COLO668 (cell line): Measurements from ENCODE around the gene CACNA1C.

ENCODE experiments used
- DNase-seq: peaks from one replicate; lab custom pipeline; 2025; ENCODE audit not compliant: unreplicated experiment; lab: John Stamatoyannopoulos, UW

The CACNA1C gene

GRCh38 chr12:2034633-2035430 is 18.0 kb upstream of the CACNA1C start:
- peak; percentile 98 for DNase-seq

- DNase-seq = peak; percentile 49
These were observed 17.2 kb upstream of the CACNA1C start for GRCh38 chr12:2035431-2036055.

DNA sequence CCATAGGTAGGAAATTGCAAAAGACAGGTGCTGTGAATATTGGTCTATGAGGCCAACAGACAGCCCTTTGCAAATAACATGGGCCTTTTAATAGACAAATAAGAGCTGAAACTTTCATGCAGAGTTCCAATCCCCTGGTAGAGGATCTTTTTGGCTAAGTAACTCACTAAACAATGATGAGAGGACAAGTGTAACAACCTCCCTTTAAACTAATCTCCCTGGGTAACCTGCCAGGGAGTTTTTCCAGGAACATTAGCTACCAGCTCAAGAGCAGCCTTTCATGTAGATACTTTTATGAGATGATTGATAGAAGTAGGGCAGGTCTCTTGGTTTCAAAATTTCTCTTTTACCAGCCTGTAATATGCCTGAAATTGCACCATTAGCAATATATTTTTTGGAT is 13.8 kb upstream of the CACNA1C start:
- DNase-seq = no peak

- no peak for DNase-seq
These were observed 9.7 kb upstream of the CACNA1C start for GRCh38 chr12:2043054-2043453.

- DNase-seq = no peak
These were observed 8.6 kb upstream of the CACNA1C start for GRCh38 chr12:2044165-2044564.

- no peak for DNase-seq
These were observed 5.8 kb upstream of the CACNA1C start for GRCh38 chr12:2046957-2047356.

DNA sequence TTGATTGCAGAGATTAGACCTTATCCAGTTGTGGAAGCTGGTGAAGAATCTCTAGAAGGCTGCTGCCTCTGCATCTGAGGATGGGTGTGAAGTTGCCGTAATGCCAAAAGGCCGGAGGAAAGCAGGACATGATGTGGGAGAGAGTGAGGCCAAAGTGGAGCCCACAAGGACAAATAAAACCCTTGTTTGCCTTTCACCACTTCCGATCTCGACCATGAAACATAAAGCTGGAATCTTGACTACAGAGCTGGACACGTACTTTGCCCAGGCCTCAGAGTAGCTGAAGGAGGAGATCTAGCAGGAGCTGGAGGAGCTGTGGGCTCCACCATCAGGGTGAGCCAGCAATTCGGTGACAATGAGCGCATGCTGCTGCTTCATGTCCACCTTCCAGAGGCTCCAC is 5.0 kb upstream of the CACNA1C start:
- DNase-seq = no peak

DNA sequence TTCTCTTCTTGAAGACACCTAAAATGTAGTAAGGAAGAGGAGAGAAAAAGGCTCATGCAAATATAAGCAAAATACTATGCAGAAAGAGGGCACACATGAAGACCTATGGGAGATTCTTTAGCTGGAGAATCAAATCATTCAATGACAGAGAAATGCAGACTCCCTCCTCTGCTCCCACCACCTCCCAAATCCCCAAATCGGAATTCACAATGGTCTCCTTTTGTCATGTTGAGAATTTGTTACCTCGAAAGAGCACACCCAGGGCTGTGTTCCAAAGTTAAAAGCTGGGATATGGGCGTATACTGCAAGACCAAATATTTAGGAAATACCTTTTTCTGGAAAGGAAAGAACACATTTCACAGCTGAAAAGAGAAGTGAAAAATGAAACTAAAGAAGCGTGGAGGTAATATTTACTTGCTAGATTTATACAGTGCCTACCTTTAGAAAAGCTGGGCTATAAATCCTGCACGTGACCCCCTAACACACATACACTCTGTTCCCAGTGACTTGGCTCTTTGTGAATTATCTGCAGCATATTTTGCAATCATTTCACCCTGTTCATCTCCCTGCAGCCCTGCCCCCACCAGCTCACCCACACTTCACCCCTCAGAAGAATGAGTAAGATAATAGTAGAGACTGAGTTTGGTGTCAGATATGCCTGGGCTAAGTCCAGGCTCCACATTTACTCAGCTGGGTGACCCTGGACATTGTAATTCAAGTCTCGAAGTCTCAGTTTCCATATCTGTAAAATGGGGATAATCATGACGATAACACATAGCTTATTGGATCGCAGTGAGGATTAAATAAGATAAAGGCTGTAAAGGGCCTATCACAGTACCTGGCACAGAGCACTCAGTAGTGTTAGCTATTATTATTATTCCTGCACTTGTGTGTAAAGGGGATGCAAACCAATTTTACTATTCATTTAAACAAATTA is 2.9 kb upstream of the CACNA1C start:
- no peak for DNase-seq

DNA sequence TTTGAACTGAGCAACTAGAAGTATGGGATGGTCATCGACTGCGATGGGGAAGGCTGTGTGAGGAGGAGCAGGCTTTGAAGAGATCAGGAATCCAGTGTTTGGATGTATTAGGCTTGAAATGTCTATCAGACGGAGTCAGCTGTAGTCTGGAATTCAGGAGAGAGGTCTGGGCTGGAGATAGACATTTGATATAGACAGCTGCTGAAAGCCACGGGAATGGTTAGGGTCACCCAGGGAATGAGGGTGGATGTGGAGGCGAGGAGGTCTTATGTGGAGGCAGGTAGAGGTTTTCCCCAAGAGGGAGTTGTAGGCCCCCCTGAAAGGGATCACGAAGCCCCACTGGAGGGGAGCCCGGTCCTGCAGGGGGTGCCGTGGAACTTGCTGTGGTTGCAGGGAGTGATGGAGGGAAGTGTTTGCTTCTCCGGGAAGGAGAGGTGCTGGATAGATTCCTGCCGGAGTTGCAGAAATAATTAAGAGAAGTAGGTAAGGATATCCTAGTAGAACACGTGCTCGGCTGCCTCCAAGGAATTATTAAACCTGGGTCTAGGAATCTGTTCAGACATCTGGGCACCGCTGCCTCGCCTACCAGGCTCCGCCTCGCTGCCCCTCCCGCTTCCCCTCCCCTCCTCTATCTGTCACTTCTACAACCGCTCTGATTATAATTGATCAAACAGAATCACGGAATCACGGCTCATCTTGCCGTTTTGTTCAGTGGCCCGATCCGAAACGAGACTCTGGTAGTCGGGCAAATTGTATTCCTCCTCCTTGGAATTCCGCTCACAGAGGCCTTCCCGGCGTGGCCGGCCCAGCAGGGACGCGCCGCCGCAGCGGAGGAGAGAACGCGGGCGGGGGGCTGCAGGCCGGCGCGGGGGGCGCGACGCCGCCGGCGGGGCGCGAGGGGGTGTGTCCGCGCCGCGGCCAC is 826 bp upstream of the CACNA1C start:
- peak; percentile 38 for DNase-seq

DNA sequence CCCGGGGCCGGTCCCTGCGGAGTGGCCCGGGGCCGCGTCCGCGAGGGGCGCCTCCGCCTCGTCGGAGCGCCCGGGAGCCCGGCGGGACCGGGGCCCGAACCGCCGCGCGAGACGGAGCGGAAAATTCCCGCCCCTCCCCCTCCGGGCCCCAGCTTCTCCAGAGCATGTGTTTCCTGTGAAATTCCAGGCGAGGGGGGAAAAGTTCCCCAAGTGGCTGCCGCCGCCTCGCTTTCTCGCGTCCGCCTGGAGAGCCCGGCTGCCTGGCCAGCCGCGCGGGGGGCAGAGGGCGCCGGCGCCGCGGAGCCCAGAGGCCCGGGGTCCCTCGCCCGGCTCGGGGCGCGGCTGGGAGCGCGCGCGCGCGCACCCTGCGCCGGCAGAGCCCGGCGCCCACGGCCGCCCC is 904 bp downstream of the CACNA1C start:
- DNase-seq = peak; percentile 60

DNA sequence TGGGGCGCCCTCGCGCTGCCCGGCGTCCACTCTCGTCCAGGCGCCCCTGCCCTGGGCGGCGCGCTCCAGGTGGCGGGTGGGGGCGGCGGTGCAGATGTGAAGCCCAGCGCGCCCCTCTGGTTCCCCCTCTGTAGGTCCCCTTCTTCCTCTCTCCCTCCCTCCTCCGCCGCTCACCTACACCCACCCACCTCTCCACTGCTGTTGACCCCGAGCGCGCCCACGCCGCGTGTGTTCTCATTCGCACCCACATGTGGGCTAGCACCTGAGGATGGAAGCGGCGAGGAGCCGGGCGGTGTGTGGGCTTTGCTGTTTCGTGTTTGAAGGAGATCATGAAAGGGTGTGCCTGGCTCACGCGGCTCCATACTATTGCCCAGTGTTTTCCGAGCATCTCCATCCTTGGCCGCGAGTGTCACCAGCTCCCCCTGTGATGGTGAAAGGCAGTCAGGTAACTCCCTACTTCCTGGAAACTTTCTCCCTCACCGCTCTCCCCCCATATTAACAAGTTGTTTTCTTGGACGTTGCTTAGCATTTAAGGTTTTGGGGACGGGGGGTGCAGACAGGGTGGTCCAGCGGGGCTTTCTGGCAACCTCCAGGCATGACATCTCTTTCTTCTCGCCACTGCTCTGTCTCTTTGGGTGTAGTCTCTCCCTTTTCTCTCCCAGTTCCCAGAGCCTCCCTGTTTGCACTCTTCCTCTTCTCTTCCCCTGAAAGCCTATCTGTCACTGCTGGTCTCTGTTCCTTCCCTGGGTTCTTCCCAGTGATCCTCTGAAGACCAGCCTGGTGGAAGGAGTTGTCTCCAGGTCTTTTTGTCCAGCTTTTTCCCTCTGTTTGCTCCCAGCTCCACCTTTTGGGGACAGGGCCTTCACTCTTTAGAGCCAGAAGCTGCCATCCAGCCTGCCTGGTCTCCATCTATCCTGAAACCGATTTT is 1.6 kb downstream of the CACNA1C start:
- peak; percentile 60 for DNase-seq

DNA sequence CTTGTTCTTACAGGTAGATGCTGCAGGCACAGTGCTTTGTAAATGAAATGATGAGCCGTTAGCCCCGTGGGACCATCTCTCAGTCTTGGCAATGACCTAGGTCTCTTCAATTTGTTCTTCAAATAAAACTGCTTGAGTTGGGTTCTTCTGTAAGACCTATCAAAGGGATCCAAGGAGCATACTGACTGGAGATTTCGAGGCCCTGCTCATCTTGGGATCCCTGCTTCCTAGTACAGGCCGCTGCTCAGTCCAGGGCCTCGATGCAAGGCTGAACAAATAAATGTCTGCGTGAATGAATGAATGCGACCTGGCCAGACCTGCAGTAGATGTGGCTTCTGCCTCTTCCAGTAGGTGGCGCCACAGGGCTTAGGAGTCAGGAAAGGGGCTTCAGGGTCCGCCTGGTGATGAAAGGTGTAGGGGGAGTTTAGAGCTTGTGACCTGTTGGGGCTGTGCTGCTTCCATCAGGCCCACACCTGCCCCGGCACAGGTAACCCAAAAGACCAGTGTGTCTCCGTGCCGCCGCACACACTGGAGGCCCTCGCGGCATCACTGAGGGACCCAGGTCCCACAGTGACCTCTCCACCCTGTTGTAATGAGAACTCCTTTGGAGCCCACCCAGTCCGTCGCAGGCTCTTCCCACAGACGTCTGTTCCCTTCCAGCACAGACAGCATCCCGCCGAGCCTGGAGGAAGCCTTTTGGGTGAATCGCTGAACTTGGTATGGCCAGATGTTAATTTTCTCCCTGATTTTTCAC is 4.4 kb downstream of the CACNA1C start:
- peak; percentile 59 for DNase-seq

GRCh38 chr12:2057795-2058408 is 5.1 kb downstream of the CACNA1C start:
- DNase-seq = no peak

DNA sequence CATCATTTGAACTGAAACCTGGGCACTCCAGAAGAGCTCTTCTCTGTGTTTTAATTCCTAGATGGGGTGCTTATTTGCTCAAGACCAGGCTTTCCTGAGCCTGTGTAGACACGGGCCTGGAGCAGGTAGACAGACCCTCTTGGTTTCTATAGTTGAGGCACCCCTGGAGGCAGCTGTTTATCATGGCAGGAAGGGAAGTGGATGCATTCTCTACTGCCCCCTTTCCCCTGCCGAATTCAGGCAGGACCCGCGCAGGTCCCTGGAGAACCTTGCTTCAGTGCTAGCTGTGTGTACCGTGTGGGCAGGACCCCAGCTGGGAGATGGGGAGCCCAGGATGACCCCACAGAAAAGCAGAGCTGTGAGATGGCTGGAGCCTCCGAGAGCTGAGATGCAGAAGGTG is 6.0 kb downstream of the CACNA1C start:
- no peak for DNase-seq

- DNase-seq = no peak
These were observed 8.6 kb downstream of the CACNA1C start for GRCh38 chr12:2061402-2061801.

DNA sequence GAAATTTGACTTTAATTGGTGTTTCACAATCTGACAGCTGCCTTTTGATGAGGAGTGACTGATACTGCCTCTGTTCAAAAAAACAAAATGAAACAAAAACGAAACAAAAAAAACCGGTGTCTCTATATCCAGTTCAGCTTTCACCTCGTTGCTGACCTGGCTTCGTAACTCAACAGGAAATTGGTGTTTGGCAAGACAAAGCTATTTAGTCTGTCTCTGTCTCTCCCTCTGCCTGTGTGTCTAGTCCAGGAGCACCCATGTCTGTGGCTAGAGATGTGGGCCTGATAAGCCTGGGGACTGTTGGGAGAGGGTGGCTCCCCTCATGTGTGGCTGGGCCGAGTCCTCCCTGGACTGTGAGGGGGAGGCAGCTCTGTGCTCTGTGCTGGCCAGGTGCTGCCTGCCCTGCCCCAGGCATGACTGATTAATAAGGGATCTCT is 11.3 kb downstream of the CACNA1C start:
- no peak for DNase-seq

GRCh38 chr12:2068653-2069052 is 15.9 kb downstream of the CACNA1C start:
- DNase-seq = no peak

- no peak for DNase-seq
These were observed 17.8 kb downstream of the CACNA1C start for GRCh38 chr12:2070440-2071045.
